ENCODE measurements around the gene FGD3. TPM values are rescaled to one million over a fixed set of nuclear protein-coding genes. Genes with fewer than 3 reads are reported as not detected.

FGD3 gene
- total RNA-seq, 1 experiment from 2014 or later, result 0.65 TPM

- Histone ChIP-seq H3K9me3 (replicated peaks) (no peaks in the 10 kb centered on the region), H3K4me1 (peaks cover 13% of the 10 kb centered on the region), H3K27me3 (no peaks in the 10 kb centered on the region; the same call in 1 of the 2 replicates), H3K4me3 (no peak overlapping the region), H3K36me3 (no peaks in the 10 kb centered on the region), H3K27ac (peak overlapping the region; percentile 25)
- DNase-seq, result peak; percentile 89 to 93
Observed at GRCh38 chr9:93033531-93033930, 86.2 kb downstream of the FGD3 start.

DNA sequence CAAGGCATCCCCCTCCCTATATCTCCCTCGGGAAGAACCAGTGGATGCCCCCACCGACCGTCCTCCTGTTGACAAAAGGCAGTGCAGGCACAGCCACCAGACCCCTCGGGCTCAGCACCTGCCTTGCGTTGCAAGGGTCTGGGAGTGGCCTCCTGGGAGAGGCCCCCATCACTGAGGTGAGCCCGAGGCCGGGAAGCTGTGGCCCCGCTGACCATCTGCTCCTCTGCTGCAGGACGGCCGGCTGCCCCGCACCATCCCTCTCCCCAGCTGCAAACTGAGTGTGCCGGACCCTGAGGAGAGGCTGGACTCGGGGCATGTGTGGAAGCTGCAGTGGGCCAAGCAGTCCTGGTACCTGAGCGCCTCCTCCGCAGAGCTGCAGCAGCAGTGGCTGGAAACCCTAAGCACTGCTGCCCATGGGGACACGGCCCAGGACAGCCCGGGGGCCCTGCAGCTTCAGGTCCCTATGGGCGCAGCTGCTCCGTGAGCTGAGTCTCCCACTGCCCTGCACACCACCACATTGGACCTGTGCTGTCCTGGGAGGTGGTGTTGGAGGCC lies 87.9 kb downstream of the FGD3 start:
- H3K9me3 ChIP-seq (replicated peaks), result no peaks in the 10 kb centered on the region
- no peak for DNase-seq
- H3K27ac ChIP-seq, result no peak overlapping the region
- no peaks in the 10 kb centered on the region for H3K36me3 ChIP-seq
- no peaks in the 10 kb centered on the region; the same call in 1 of the 2 replicates for H3K27me3 ChIP-seq
- H3K4me1 ChIP-seq, result peaks cover 13% of the 10 kb centered on the region
- H3K4me3 ChIP-seq, result no peak overlapping the region

- no peak for DNase-seq
- Histone ChIP-seq H3K9me3 (replicated peaks) (no peaks in the 10 kb centered on the region), H3K4me3 (no peak overlapping the region), H3K27me3 (no peaks in the 10 kb centered on the region; the same call in 1 of the 2 replicates), H3K4me1 (peaks cover 13% of the 10 kb centered on the region), H3K36me3 (no peaks in the 10 kb centered on the region), H3K27ac (no peak overlapping the region)
Observed at GRCh38 chr9:93035821-93036351, 88.6 kb downstream of the FGD3 start.

DNA sequence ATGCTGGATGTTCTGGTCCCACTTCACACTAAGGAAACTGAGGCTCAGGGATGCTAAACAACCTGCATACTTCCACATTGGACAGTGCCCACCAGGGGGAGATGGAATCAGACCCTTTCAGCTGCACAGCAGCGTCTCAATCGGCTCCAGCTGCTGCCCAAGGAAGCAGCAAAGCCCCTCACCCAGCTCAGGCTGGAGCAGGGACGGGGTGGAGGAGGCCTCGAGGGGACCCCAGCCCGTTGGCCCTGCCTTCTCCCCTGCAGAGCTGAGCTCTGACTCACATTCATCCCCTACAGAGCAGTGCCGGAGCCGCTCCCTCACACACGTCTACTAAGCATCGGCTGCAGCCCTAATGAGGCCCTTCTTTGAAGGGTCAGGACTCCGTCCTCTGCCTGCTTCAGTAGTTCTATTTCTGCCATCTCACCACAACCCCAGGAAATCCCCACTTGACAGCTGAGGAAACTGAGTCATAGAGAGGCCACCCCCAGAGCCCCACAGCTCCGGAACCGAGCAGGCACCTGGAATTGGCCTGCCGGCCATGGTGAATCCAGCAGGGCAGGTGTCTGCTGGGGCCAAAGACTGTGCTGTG lies 89.7 kb downstream of the FGD3 start:
- Histone ChIP-seq H3K4me3 (no peak overlapping the region), H3K9me3 (replicated peaks) (no peaks in the 10 kb centered on the region), H3K36me3 (no peaks in the 10 kb centered on the region), H3K4me1 (peaks cover 13% of the 10 kb centered on the region), H3K27ac (no peak overlapping the region), H3K27me3 (no peaks in the 10 kb centered on the region)
- no peak for DNase-seq

DNA sequence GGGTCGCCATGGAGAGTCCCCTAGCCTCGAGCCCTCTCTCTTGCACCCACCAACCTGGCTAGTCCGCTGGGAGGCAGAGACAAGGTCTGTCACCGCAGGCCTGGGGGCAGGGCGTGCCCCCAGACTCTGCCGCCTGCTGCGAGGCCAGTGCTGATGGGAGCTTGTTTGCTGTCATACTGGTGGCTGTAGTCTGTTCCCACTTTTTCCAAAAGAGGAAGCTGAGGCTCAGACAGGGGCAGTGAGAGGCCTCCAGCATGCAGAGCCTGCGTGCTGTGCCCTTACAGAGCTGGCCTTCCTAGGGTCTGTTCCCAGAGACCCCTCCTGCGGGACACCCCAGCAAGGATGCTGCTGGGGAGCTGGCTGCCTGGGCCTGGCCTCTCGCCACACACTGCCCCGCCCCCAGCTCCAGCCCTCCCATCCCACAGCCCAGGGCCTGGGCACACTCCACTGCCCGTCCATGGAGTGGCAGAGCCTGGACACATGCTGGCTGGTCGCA lies 90.2 kb downstream of the FGD3 start:
- Histone ChIP-seq H3K27ac (no peak overlapping the region), H3K27me3 (no peaks in the 10 kb centered on the region), H3K4me3 (no peak overlapping the region), H3K4me1 (peaks cover 13% of the 10 kb centered on the region), H3K9me3 (replicated peaks) (no peaks in the 10 kb centered on the region), H3K36me3 (no peaks in the 10 kb centered on the region)
- DNase-seq, result no peak

DNA sequence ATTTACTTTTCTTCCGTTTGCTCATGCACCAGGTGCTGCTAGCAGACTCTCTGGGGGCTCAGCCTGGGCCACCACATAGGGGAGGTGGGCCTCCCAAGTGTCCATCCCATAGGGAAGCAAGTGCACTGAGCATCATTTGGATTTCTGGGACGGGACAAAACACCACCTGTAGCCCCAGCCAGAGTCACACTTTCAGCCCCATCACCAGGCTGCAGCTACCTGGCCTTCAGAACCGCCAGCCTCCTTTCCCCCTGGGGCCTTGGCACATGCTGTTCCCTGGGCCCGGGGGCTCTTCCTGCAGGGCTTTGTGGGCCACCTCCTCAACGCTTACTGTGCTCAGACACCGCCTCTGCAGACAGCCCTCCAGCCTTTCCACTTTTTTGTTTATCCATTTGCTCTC lies 91.6 kb downstream of the FGD3 start:
- Histone ChIP-seq H3K9me3 (replicated peaks) (no peaks in the 10 kb centered on the region), H3K36me3 (no peaks in the 10 kb centered on the region), H3K27me3 (no peaks in the 10 kb centered on the region), H3K4me1 (peaks cover 2% of the 10 kb centered on the region), H3K4me3 (no peak overlapping the region), H3K27ac (no peak overlapping the region)
- no peak for DNase-seq

DNA sequence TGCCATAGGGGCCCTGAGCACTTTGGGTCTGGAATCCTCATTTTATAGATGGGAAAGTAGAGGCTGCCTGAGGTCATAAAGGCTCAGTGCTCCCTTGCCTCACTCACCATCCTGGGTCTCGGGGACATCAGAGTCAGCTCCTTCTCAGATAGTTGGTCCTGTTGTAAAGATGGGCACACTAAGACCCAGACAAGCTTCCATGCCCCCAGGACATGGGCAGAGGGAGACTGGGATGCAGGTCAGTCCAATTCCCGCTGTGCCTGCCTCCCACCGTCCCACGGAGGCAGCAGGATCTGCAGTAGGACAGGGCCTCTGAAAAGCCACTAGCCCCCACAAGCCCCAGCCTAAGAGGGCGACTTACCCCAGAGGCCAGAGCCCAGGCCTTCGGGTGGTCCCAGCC lies 92.1 kb downstream of the FGD3 start:
- no peaks in the 10 kb centered on the region for H3K9me3 ChIP-seq (replicated peaks)
- H3K4me1 ChIP-seq, result no peaks in the 10 kb centered on the region
- no peaks in the 10 kb centered on the region for H3K36me3 ChIP-seq
- no peak overlapping the region for H3K4me3 ChIP-seq
- DNase-seq, result no peak
- H3K27me3 ChIP-seq, result no peaks in the 10 kb centered on the region
- H3K27ac ChIP-seq, result no peak overlapping the region

DNA sequence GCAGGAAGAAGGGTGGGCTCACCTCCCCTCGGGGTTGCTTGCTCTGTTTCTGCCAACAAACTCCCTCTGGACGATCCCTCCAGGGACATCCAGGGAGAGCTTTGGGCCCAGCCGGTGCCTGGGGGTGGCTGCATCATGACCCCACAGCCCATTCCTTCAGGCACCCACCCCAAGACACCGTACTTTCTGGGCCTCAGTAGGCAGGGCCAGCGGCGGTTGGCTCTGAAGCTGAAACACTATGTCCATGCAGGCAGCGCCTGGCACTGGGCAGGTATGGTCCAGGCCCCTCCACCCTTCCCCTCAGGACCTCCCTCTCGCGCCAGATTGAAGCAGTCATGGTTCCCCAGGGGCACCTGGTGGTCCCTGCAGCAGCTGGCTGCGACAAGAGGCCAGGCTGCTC lies 92.7 kb downstream of the FGD3 start:
- DNase-seq, result no peak
- Histone ChIP-seq H3K9me3 (replicated peaks) (no peaks in the 10 kb centered on the region), H3K27me3 (no peaks in the 10 kb centered on the region), H3K4me3 (no peak overlapping the region), H3K4me1 (no peaks in the 10 kb centered on the region), H3K27ac (no peak overlapping the region), H3K36me3 (no peaks in the 10 kb centered on the region)

GRCh38 chr9:93040409-93040808 lies 93.1 kb downstream of the FGD3 start:
- no peaks in the 10 kb centered on the region for H3K9me3 ChIP-seq (replicated peaks)
- H3K4me3 ChIP-seq, result no peak overlapping the region
- H3K4me1 ChIP-seq, result no peaks in the 10 kb centered on the region
- no peak overlapping the region for H3K27ac ChIP-seq
- H3K36me3 ChIP-seq, result no peaks in the 10 kb centered on the region
- no peak for DNase-seq
- no peaks in the 10 kb centered on the region for H3K27me3 ChIP-seq

GRCh38 chr9:93041108-93041802 lies 93.9 kb downstream of the FGD3 start:
- H3K9me3 ChIP-seq (replicated peaks), result no peaks in the 10 kb centered on the region
- H3K36me3 ChIP-seq, result no peaks in the 10 kb centered on the region
- no peaks in the 10 kb centered on the region for H3K4me1 ChIP-seq
- no peaks in the 10 kb centered on the region for H3K27me3 ChIP-seq
- no peak overlapping the region for H3K27ac ChIP-seq
- DNase-seq, result peak; percentile 29 to 40
- no peak overlapping the region for H3K4me3 ChIP-seq

DNA sequence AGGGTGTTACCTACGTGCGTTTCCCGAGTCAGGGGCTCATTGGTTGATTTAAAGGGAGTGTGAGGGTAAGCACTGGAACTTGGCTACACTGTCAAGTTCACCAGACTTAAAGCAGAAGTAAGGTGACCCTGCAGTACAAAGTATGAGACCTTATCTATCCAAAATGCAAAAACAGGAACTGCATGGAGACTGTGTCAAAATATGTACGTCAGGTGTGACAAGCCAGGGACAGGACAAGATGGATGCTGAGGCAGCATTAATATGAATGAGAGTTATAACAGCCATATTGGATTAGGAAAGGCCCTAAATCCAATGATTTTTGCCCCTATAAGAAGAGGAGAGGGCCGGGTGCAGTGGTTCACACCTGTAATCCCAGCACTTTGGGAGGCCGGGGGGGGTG lies 95.8 kb downstream of the FGD3 start:
- no peaks in the 10 kb centered on the region for H3K9me3 ChIP-seq (replicated peaks)
- no peak for DNase-seq

DNA sequence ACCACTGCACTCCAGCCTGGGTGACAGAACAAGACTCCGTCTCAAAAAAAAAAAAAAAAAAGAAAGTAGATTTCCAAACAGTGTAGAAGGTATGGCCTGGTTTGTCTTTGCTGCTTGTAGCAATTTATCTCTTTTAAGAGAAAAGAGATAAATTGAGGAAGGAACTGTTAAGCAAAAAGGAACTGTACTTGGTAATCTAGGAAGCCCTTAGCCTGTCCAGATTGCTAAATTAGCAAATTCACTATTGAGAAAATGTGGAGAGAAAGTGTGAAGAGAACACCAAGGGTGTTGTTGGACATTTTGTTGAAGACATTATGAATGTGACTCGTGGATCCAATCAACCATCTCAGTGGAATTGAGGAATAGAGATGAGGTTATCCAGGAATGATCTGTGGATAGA lies 98.2 kb downstream of the FGD3 start:
- H3K27ac ChIP-seq, result no peak overlapping the region
- H3K9me3 ChIP-seq (replicated peaks), result no peaks in the 10 kb centered on the region
- no peaks in the 10 kb centered on the region for H3K27me3 ChIP-seq
- no peaks in the 10 kb centered on the region for H3K4me1 ChIP-seq
- no peaks in the 10 kb centered on the region for H3K36me3 ChIP-seq
- DNase-seq, result no peak
- no peak overlapping the region for H3K4me3 ChIP-seq

More for the DNA sequence above, 95.8 kb downstream of the FGD3 start:
- Histone ChIP-seq H3K4me1 (no peaks in the 10 kb centered on the region), H3K27ac (no peak overlapping the region), H3K4me3 (no peak overlapping the region), H3K27me3 (no peaks in the 10 kb centered on the region), H3K36me3 (no peaks in the 10 kb centered on the region)

DNA sequence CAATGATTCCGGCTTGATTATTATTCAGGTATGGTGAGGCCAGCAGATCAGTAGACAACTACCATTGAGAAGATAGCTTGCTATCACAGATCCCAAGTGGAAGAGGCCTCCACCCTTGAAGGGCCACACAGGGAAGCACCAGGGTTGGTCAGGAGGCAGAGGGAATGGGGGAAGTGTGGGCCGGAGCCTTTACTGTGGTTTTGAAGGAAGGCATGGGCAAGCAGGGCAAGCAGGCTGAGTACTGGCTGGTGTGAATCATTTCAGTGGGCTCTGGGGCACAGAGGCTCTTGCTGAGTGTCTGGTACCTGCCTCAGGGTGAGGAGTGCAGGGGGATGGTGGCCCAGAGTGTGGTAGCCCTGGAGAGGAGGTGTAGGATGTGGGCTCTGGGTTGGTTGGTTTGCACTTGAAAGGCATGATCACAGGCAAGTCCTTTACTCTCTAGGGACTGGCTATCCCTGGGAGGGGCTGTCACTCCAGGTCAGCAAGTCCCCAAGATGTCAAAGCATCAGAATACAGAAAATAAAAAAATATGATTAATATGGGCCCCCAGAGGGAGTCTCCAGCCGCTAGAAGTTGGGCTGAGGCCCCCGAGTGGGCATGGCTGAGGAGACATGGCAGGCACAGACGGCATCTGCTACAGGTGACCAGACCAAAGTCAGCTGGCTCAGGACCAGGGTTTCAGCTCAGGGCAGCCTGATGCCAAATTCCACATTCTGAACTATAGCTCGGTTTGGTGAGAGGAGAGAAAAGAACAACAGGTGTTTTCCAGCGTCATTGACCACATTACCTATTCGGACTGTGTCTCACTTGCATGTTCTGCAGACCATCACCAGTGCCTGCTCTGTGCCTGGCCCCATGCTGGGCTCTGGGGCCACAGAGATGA lies 101.5 kb downstream of the FGD3 start:
- Histone ChIP-seq H3K9me3 (replicated peaks) (no peaks in the 10 kb centered on the region), H3K4me3 (no peak overlapping the region)
- DNase-seq, result no peak

DNA sequence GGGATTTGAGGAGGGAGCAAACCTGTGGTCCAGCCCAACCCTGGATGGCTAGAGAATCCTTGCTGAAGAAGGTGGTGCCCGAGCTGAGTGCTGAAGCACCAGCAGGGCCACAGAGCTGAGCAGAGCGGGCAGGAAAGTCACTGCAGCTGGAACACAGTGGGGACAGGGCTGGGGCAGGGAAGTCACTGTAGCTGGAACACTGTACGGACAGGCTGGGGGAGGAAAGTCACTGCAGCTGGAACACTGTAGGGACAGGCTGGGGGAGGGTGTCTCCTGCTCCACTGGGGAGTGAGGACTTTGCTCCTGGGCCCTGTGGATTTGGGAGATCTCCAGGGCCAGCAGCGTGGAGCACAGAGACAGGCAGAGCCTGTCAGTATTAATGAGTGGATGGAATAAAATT lies 102.2 kb downstream of the FGD3 start:
- Histone ChIP-seq H3K27ac (no peak overlapping the region), H3K9me3 (replicated peaks) (no peaks in the 10 kb centered on the region), H3K27me3 (peaks cover 12% of the 10 kb centered on the region), H3K4me3 (no peak overlapping the region), H3K4me1 (no peaks in the 10 kb centered on the region), H3K36me3 (no peaks in the 10 kb centered on the region)
- DNase-seq, result no peak

More for the DNA sequence above, 101.5 kb downstream of the FGD3 start:
- Histone ChIP-seq H3K4me1 (no peaks in the 10 kb centered on the region), H3K27me3 (peaks cover 12% of the 10 kb centered on the region), H3K27ac (no peak overlapping the region), H3K36me3 (no peaks in the 10 kb centered on the region)
